GM18907 (cell line): ENCODE measurements around the gene ACSS3.

Experiments used
- ATAC-seq: cut with Tn5 transposase; IDR thresholded peaks from one replicate; pipeline ENCODE4 v1.9.1; 2021; ENCODE audit warnings: mild to moderate bottlenecking, moderate library complexity; ENCODE audit not compliant: unreplicated experiment

Gene ACSS3

GRCh38 chr12:81216739-81217138 lies 138.9 kb downstream of the ACSS3 start:
- ATAC-seq = no peak

DNA sequence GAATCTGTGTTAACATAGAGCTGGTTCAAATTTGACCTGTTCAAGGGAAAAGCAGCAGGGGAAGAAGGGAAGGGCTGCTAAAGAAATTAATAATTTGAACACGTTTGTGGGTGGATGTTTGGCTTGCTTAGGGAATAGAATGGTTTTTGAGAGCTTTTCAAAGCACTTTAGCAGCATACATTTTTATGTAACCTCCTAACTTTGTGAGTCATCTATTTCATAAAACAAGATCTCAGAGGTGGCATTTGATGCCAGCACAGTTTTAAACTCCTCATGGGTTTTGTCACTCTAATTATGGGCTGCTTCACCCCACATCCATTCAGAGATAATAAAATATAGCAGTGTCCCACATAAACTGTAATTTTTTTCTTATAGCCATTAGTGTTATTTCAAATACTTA lies 143.8 kb downstream of the ACSS3 start:
- no peak for ATAC-seq

- ATAC-seq = no peak
These were observed 145.1 kb downstream of the ACSS3 start for GRCh38 chr12:81222846-81223592.

- no peak for ATAC-seq
These were observed 146.7 kb downstream of the ACSS3 start for GRCh38 chr12:81224626-81225025.

DNA sequence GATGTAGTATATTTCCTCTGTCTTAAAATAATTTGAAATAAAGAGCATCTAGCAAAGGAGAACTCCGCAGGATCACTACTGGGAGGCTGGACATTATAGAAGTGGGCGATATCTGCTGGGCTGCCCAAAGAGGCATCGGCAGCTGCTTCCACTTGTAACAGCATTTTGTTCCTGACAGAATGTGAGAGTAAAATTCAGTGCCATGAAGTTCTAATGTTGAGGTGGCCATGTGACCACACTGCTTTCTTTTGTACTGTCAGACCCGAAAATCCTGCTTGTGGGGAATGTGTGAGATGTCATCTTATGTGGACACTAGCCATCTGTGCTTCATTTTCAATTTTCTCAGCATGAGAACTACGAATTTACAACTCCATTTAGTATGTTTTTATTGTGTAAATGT lies 151.9 kb downstream of the ACSS3 start:
- no peak for ATAC-seq

GRCh38 chr12:81231574-81232368 lies 153.9 kb downstream of the ACSS3 start:
- no peak for ATAC-seq

DNA sequence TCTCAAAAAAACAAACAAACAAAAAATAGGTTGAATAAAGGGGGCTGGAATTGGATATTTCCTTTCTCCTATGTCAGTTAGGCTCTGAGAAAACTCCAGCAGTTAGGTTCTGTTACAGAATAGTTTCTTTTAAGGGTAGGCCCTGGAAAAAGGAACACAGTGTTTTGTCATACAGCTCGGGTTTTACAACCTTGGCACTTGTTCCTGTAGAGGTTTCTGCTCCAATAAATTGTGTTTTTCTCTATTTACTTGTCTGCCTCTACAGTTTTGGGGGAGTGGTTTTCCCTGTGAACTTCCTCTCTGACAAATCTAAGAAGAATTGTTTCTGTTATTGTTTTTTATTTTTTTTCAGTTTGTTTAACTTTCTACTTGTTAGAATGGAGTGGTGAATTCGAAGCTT lies 167.6 kb downstream of the ACSS3 start:
- ATAC-seq = no peak

GRCh38 chr12:81245907-81246570 lies 168.2 kb downstream of the ACSS3 start:
- no peak for ATAC-seq

GRCh38 chr12:81249976-81250375 lies 172.1 kb downstream of the ACSS3 start:
- no peak for ATAC-seq

DNA sequence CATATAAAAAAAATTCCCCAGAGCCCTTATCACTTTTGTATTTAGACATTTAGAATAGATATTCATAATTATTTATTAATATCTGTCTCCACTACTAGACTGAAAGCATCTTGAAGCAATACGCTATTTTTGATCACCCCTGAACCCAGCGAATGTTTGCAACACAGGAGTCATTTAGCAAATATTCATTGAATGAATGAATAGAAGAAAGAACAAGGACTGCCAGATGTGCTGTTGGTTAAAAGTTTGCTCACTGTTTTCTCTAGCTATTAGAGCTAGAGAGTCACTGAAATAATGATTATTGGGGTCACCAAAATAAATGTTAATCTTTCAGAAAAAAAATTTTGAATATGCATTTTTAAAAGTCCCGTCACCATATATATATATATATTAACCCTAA lies 174.3 kb downstream of the ACSS3 start:
- no peak for ATAC-seq

GRCh38 chr12:81253360-81253759 lies 175.5 kb downstream of the ACSS3 start:
- ATAC-seq = no peak

GRCh38 chr12:81255456-81255855 lies 177.6 kb downstream of the ACSS3 start:
- ATAC-seq = no peak

DNA sequence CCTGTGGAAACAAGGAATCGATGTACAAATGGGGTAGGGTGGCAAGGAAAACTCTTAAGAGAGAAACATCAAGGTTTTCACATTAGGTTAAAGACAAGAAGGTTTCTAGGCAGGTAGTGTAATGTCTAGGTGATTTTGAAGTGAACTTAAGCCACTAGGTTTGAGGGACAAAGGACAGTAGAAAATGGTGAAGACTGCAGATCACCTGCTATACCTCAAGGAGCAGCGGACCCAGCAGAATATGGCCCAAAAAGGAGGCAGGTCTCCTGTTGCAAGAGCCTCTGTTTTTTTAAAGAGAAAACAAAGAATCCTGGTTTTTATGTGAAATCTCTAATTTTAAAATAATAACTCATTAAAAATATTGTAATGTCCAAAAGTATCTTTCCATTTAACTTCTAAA lies 178.1 kb downstream of the ACSS3 start:
- no peak for ATAC-seq

DNA sequence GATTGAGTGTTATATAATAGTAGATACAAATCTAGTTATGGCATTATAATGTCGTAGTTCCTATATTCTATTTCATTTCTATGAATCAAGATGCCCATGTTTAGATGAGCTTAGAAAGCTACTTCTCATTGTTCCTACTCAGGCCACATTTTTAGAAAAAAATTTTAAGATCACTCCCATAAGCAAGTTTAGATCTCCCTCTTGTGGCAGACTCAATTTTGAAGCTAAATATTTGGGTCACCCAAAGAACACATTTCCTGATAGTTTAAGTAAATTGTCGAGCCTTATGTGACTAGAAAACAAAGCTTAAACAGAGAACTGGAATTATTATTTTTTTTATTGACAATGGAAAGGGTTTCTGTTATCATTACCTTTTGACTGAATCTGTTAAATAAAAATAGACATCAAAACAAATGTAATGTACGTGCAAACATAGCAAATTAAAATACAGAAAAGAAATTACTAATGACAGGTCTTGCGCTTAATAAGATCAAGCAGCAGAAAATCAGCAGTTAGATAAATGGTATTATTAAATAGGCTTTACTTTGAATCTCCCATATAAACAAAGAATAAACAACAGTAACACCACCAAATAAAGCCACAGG lies 180.2 kb downstream of the ACSS3 start:
- no peak for ATAC-seq

GRCh38 chr12:81259360-81259759 lies 181.5 kb downstream of the ACSS3 start:
- ATAC-seq = no peak

DNA sequence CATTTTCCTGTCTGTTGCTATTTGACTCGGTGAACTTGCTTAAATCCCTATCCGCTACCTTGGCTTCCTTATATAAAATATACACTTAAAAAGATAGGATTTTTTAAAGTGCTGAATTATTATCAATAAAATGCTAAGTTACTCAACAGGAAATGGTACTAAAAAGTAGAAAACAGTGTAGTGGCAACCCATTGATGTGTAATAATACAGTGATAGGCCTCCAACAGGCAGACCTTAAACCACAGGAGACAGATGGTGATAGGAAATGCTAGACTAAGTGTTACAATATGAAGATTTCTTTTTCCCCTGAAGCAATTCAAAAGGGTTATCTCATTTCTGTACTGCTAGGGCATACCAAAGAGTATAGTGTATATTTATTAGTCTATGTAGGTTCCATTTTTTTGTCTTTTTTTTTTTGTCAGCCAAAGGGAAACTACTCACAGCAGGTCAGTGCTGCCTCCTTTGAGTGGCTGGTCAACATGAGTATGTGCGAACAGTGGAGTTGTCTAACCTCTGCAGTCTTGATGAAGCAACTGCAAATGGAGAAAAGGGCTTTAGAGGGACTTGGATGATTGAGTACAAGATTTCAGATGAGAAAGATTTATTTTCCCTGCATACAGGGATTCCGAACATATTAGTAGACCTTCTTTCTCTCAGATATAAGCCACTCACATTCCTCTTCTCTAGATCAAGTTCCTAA lies 183.8 kb downstream of the ACSS3 start:
- ATAC-seq = no peak

- no peak for ATAC-seq
These were observed 185.2 kb downstream of the ACSS3 start for GRCh38 chr12:81263072-81263471.

DNA sequence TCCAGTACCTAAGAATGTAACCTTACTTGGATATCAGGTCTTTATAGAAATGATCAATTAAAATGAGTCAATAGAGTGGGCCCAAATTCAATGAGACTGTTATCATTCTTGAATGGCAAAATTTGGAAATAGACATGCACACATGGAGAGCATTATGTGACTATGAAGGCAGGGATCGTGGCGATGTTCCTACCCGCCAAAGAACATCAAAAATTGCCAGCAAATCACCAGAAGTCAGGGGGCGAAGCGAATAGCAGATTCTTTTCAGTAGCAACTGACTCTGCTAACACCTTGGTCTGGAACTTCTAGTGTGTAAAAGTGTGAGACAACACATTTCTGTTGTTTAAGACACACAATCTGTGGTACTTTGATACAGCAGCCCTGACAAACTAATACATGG lies 192.5 kb downstream of the ACSS3 start:
- ATAC-seq = no peak

- no peak for ATAC-seq
These were observed 197.0 kb downstream of the ACSS3 start for GRCh38 chr12:81274637-81275529.

- ATAC-seq = no peak
These were observed 206.3 kb downstream of the ACSS3 start for GRCh38 chr12:81284137-81284536.
